ENCODE results near the gene ARG1.

GRCh38 chr6:131545317-131545716, 27.7 kb upstream of the ARG1 start:
- TF ChIP-seq POLR2A (IDR thresholded peaks at IDR 0.05) (no peak), CTCF (IDR thresholded peaks at IDR 0.05) (no peak)
